ENCODE results near the gene HDGFL2.
"Not testable (repeated sequence)": the region's sequence is repeated elsewhere in the genome, so short reads cannot be mapped to it uniquely, and the experiment has no call there.

The HDGFL2 gene

GRCh38 chr19:4516199-4516938 lies 44.3 kb downstream of the HDGFL2 start:
- DNase-seq (ENCODE audit: low read depth), result no peak

- no peak for DNase-seq (ENCODE audit: low read depth)
These were observed 44.8 kb downstream of the HDGFL2 start for GRCh38 chr19:4516939-4517300.

- DNase-seq (ENCODE audit: low read depth), result no peak
These were observed 45.5 kb downstream of the HDGFL2 start for GRCh38 chr19:4517451-4518057.

- DNase-seq (ENCODE audit: low read depth), result no peak
These were observed 46.5 kb downstream of the HDGFL2 start, which contains the start of gene PLIN4 for GRCh38 chr19:4518345-4519171. PLIN4 (minus strand) TSS chr19:4518486; CDS start chr19:4518272, 214 bp downstream.

GRCh38 chr19:4519172-4519496 lies 47.0 kb downstream of the HDGFL2 start:
- DNase-seq (ENCODE audit: low read depth), result no peak

- no peak for DNase-seq (ENCODE audit: low read depth)
These were observed 47.6 kb downstream of the HDGFL2 start for GRCh38 chr19:4519521-4520277.

GRCh38 chr19:4521170-4521887 lies 49.2 kb downstream of the HDGFL2 start:
- DNase-seq (ENCODE audit: low read depth), result no peak

- no peak for DNase-seq (ENCODE audit: low read depth)
These were observed 49.8 kb downstream of the HDGFL2 start for GRCh38 chr19:4521888-4522242.

GRCh38 chr19:4522291-4523002 lies 50.4 kb downstream of the HDGFL2 start:
- DNase-seq (ENCODE audit: low read depth), result no peak

GRCh38 chr19:4523306-4524110 lies 51.4 kb downstream of the HDGFL2 start:
- no peak for DNase-seq (ENCODE audit: low read depth)

- no peak for DNase-seq (ENCODE audit: low read depth)
These were observed 52.9 kb downstream of the HDGFL2 start for GRCh38 chr19:4524808-4525562.

- DNase-seq (ENCODE audit: low read depth), result no peak
These were observed 53.5 kb downstream of the HDGFL2 start for GRCh38 chr19:4525563-4526002.

- not testable (repeated sequence) for DNase-seq (ENCODE audit: low read depth)
These were observed 55.3 kb downstream of the HDGFL2 start for GRCh38 chr19:4527377-4527776.

GRCh38 chr19:4528843-4529242 lies 56.7 kb downstream of the HDGFL2 start:
- DNase-seq (ENCODE audit: low read depth), result no peak

- no peak for DNase-seq (ENCODE audit: low read depth)
These were observed 57.9 kb downstream of the HDGFL2 start for GRCh38 chr19:4529924-4530522.

GRCh38 chr19:4531562-4532165 lies 59.6 kb downstream of the HDGFL2 start:
- no peak for DNase-seq (ENCODE audit: low read depth)

- no peak for DNase-seq (ENCODE audit: low read depth)
These were observed 61.2 kb downstream of the HDGFL2 start for GRCh38 chr19:4533334-4533733.

- no peak for DNase-seq (ENCODE audit: low read depth)
These were observed 61.8 kb downstream of the HDGFL2 start for GRCh38 chr19:4533835-4534424.

Data from non-pigmented ciliary epithelial cell (primary cell).